ENCODE data around the gene YJEFN3. TPM values are rescaled to one million over a fixed set of nuclear protein-coding genes. Genes with fewer than 3 reads are reported as not detected.

Gene YJEFN3
- total and polyA plus RNA-seq, 4 donors = 0.77 to 4.7 (median 3.8) TPM

- no peaks in the 10 kb centered on the region for H3K27me3 ChIP-seq (ENCODE audit: control insufficient read depth in 3 of 3, insufficient read depth in 3 of 3, low read length in 2 of 3)
- 90 to 97% methylated on average over 8 of the region's 8 CpGs for WGBS, 2 donors
- no peaks in the 10 kb centered on the region for H3K4me1 ChIP-seq (ENCODE audit: control insufficient read depth in 5 of 5, insufficient read depth in 5 of 5, low read length in 5 of 5)
These were observed 21.4 kb upstream of the YJEFN3 start for GRCh38 chr19:19507354-19507753.

GRCh38 chr19:19508217-19508616 lies 20.5 kb upstream of the YJEFN3 start:
- H3K27me3 ChIP-seq (ENCODE audit: control insufficient read depth in 3 of 3, insufficient read depth in 3 of 3, low read length in 2 of 3) = no peaks in the 10 kb centered on the region
- TF ChIP-seq CTCF (IDR thresholded peaks at IDR 0.05; ENCODE audit: control extremely low read depth, extremely low read depth) = no peak
- no peak overlapping the region for H3K9ac ChIP-seq (ENCODE audit: insufficient read depth in 1 of 2, low read length in 2 of 2)
- WGBS, 2 donors = 84 to 86% methylated on average over 11 of the region's 11 CpGs
- H3K4me3 ChIP-seq = no peak overlapping the region
- peaks cover 9 to 30% (median 16%) of the 10 kb centered on the region in 4 donors for H3K36me3 ChIP-seq (ENCODE audit: control insufficient read depth in 4 of 4, insufficient read depth in 4 of 4, low read length in 4 of 4)
- no peak for DNase-seq
- no peaks in the 10 kb centered on the region for H3K4me1 ChIP-seq (ENCODE audit: control insufficient read depth in 5 of 5, insufficient read depth in 5 of 5, low read length in 5 of 5)
- no peaks in the 10 kb centered on the region for H3K9me3 ChIP-seq (ENCODE audit: control insufficient read depth in 4 of 4, insufficient read depth in 3 of 4, low read length in 3 of 4)
- no peak for ATAC-seq (ENCODE audit: insufficient read depth, low FRiP score)
- H3K27ac ChIP-seq (ENCODE audit: low read depth in 1 of 2, low read length in 1 of 2) = no peak overlapping the region

More at GRCh38 chr19:19507354-19507753, 21.4 kb upstream of the YJEFN3 start:
- no peak overlapping the region for H3K9ac ChIP-seq (ENCODE audit: insufficient read depth in 1 of 2, low read length in 2 of 2)
- no peak overlapping the region for H3K4me3 ChIP-seq
- ATAC-seq (ENCODE audit: insufficient read depth, low FRiP score) = no peak
- peaks cover 9 to 39% (median 22%) of the 10 kb centered on the region in 4 donors for H3K36me3 ChIP-seq (ENCODE audit: control insufficient read depth in 4 of 4, insufficient read depth in 4 of 4, low read length in 4 of 4)
- no peaks in the 10 kb centered on the region for H3K9me3 ChIP-seq (ENCODE audit: control insufficient read depth in 4 of 4, insufficient read depth in 3 of 4, low read length in 3 of 4)
- TF ChIP-seq CTCF (IDR thresholded peaks at IDR 0.05; ENCODE audit: control extremely low read depth, extremely low read depth) = no peak
- no peak overlapping the region for H3K27ac ChIP-seq (ENCODE audit: low read depth in 1 of 2, low read length in 1 of 2)
- DNase-seq = no peak

- DNase-seq (no peak), ATAC-seq (ENCODE audit: insufficient read depth, low FRiP score) (no peak)
- no peak for TF ChIP-seq CTCF (IDR thresholded peaks at IDR 0.05; ENCODE audit: control extremely low read depth, extremely low read depth)
- no peak overlapping the region for H3K9ac ChIP-seq (ENCODE audit: insufficient read depth in 1 of 2, low read length in 2 of 2)
- H3K27ac ChIP-seq (ENCODE audit: low read depth in 1 of 2, low read length in 1 of 2) = no peak overlapping the region
- no peak overlapping the region for H3K4me3 ChIP-seq
- peaks cover 5 to 14% (median 9%) of the 10 kb centered on the region in 4 donors for H3K36me3 ChIP-seq (ENCODE audit: control insufficient read depth in 4 of 4, insufficient read depth in 4 of 4, low read length in 4 of 4)
- H3K4me1 ChIP-seq (ENCODE audit: control insufficient read depth in 5 of 5, insufficient read depth in 5 of 5, low read length in 5 of 5) = peaks cover 0 to 5% (median under 1%) of the 10 kb centered on the region in 5 donors
- H3K9me3 ChIP-seq (ENCODE audit: control insufficient read depth in 4 of 4, insufficient read depth in 3 of 4, low read length in 3 of 4) = peaks cover 0 to 2% (median 0%) of the 10 kb centered on the region in 4 donors
- no peaks in the 10 kb centered on the region for H3K27me3 ChIP-seq (ENCODE audit: control insufficient read depth in 3 of 3, insufficient read depth in 3 of 3, low read length in 2 of 3)
- 46 to 58% methylated on average over 6 of the region's 6 CpGs for whole genome bisulfite sequencing, 2 donors
These were observed 18.3 kb upstream of the YJEFN3 start for GRCh38 chr19:19510432-19510831.

GRCh38 chr19:19513682-19514081 lies 15.0 kb upstream of the YJEFN3 start:
- H3K4me3 ChIP-seq = no peak overlapping the region
- TF ChIP-seq CTCF (IDR thresholded peaks at IDR 0.05; ENCODE audit: control extremely low read depth, extremely low read depth) = no peak
- ATAC-seq (ENCODE audit: insufficient read depth, low FRiP score) (no peak), DNase-seq (no peak)
- H3K27me3 ChIP-seq (ENCODE audit: control insufficient read depth in 3 of 3, insufficient read depth in 3 of 3, low read length in 2 of 3) = no peaks in the 10 kb centered on the region
- H3K27ac ChIP-seq (ENCODE audit: low read depth in 1 of 2, low read length in 1 of 2) = no peak overlapping the region
- no peak overlapping the region for H3K9ac ChIP-seq (ENCODE audit: insufficient read depth in 1 of 2, low read length in 2 of 2)
- H3K9me3 ChIP-seq (ENCODE audit: control insufficient read depth in 4 of 4, insufficient read depth in 3 of 4, low read length in 3 of 4) = peaks cover 0 to 2% (median 0%) of the 10 kb centered on the region in 4 donors
- 86% methylated on average over 17 of the region's 17 CpGs for WGBS, 2 donors
- no peaks in the 10 kb centered on the region for H3K36me3 ChIP-seq (ENCODE audit: control insufficient read depth in 4 of 4, insufficient read depth in 4 of 4, low read length in 4 of 4)
- H3K4me1 ChIP-seq (ENCODE audit: control insufficient read depth in 5 of 5, insufficient read depth in 5 of 5, low read length in 5 of 5) = peaks cover 0 to 9% (median 6%) of the 10 kb centered on the region in 5 donors
